ENCODE results near the gene TSPAN7. TPM values are rescaled to one million over a fixed set of nuclear protein-coding genes. Genes with fewer than 3 reads are reported as not detected.

The TSPAN7 gene
- total RNA-seq, 1 donor from 2014 or later: 2.0 TPM

DNA sequence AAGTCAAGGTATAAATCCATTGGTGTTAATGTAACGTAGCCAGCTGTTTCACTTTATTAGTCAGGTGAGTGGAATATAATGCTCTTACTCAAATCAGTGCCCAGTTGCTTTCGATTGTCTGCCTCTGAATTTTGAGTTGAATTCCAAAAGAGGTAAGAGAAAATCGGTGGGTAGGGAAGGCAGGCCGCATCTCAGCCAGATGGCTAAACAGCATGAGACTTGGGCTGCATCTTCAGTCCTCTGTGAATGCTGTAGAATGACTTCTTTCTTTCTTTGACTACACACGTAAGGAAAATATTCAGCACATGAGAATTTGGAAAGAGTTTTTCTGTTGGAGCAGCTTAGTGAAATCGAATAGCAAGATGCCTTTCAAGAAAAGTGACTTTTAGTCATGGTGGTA is 49.5 kb downstream of the TSPAN7 start:
- no peak for DNase-seq (ENCODE audit: low read depth)
- Histone ChIP-seq H3K27me3 (ENCODE audit: control insufficient read depth, insufficient read depth, low read length) (no peaks in the 10 kb centered on the region), H3K4me3 (ENCODE audit: low read depth, low read length) (no peak overlapping the region), H3K36me3 (ENCODE audit: control insufficient read depth, insufficient read depth, low read length) (no peaks in the 10 kb centered on the region)
- TF ChIP-seq, protein P1, sequence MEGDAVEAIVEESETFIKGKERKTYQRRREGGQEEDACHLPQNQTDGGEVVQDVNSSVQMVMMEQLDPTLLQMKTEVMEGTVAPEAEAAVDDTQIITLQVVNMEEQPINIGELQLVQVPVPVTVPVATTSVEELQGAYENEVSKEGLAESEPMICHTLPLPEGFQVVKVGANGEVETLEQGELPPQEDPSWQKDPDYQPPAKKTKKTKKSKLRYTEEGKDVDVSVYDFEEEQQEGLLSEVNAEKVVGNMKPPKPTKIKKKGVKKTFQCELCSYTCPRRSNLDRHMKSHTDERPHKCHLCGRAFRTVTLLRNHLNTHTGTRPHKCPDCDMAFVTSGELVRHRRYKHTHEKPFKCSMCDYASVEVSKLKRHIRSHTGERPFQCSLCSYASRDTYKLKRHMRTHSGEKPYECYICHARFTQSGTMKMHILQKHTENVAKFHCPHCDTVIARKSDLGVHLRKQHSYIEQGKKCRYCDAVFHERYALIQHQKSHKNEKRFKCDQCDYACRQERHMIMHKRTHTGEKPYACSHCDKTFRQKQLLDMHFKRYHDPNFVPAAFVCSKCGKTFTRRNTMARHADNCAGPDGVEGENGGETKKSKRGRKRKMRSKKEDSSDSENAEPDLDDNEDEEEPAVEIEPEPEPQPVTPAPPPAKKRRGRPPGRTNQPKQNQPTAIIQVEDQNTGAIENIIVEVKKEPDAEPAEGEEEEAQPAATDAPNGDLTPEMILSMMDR (IDR thresholded peaks at IDR 0.05; ENCODE audit: insufficient read depth, low read length, poor library complexity, severe bottlenecking): no peak

DNA sequence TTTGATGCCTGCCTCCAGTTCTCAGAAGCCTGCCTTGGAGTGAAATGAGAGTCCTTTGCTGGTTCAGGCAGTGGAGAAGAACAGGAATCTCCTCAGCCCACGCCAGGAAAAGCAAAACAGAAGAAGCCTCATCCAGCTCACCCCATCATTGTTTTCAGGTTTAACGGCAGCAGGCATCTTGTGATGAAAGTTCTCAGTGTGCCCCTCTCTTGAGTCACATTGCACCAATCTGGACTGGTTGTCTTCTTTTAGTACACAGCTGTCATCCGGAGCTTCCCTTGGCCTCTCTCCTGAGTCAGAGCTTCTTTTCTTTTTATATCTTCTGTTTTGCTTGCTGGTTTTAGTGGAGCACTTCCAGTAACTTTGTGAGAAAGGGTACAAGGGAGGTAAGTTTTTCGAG is 50.9 kb downstream of the TSPAN7 start:
- H3K4me3 ChIP-seq (ENCODE audit: low read depth, low read length): no peak overlapping the region
- DNase-seq (ENCODE audit: low read depth): no peak
- H3K36me3 ChIP-seq (ENCODE audit: control insufficient read depth, insufficient read depth, low read length): no peaks in the 10 kb centered on the region
- TF ChIP-seq, protein P1 (IDR thresholded peaks at IDR 0.05; ENCODE audit: insufficient read depth, low read length, poor library complexity, severe bottlenecking): no peak
- no peaks in the 10 kb centered on the region for H3K27me3 ChIP-seq (ENCODE audit: control insufficient read depth, insufficient read depth, low read length)

GRCh38 chrX:38614485-38614884 is 53.1 kb downstream of the TSPAN7 start:
- Histone ChIP-seq H3K36me3 (ENCODE audit: control insufficient read depth, insufficient read depth, low read length) (no peaks in the 10 kb centered on the region), H3K27me3 (ENCODE audit: control insufficient read depth, insufficient read depth, low read length) (no peaks in the 10 kb centered on the region), H3K4me3 (ENCODE audit: low read depth, low read length) (no peak overlapping the region)
- TF ChIP-seq, protein P1 (IDR thresholded peaks at IDR 0.05; ENCODE audit: insufficient read depth, low read length, poor library complexity, severe bottlenecking): no peak
- DNase-seq (ENCODE audit: low read depth): no peak

DNA sequence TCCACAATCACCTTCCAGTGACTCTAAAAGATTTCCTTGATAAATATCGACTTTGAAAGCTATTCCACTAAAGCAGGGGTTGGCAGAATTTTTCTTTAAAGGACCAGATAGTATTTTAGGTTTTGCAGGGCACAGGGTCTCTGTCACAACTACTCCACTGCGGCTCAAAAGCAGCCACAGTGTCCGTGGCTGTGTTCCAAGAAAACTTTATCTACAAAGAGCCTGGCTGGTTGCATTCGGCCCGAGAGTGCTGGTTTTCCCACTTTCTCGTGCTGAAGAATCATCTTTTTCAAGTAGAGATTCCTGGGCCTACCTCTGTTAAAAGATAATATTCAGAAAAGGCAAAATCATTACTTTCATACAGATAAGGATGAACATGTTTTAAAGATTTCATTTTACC is 55.6 kb downstream of the TSPAN7 start:
- H3K36me3 ChIP-seq (ENCODE audit: control insufficient read depth, insufficient read depth, low read length): no peaks in the 10 kb centered on the region
- no peaks in the 10 kb centered on the region for H3K27me3 ChIP-seq (ENCODE audit: control insufficient read depth, insufficient read depth, low read length)
- H3K4me3 ChIP-seq (ENCODE audit: low read depth, low read length): no peak overlapping the region
- TF ChIP-seq, protein P1 (IDR thresholded peaks at IDR 0.05; ENCODE audit: insufficient read depth, low read length, poor library complexity, severe bottlenecking): no peak
- DNase-seq (ENCODE audit: low read depth): no peak

GRCh38 chrX:38618180-38618579 is 56.8 kb downstream of the TSPAN7 start:
- no peak overlapping the region for H3K4me3 ChIP-seq (ENCODE audit: low read depth, low read length)
- no peak for DNase-seq (ENCODE audit: low read depth)
- H3K27me3 ChIP-seq (ENCODE audit: control insufficient read depth, insufficient read depth, low read length): no peaks in the 10 kb centered on the region
- TF ChIP-seq, protein P1 (IDR thresholded peaks at IDR 0.05; ENCODE audit: insufficient read depth, low read length, poor library complexity, severe bottlenecking): no peak
- no peaks in the 10 kb centered on the region for H3K36me3 ChIP-seq (ENCODE audit: control insufficient read depth, insufficient read depth, low read length)

DNA sequence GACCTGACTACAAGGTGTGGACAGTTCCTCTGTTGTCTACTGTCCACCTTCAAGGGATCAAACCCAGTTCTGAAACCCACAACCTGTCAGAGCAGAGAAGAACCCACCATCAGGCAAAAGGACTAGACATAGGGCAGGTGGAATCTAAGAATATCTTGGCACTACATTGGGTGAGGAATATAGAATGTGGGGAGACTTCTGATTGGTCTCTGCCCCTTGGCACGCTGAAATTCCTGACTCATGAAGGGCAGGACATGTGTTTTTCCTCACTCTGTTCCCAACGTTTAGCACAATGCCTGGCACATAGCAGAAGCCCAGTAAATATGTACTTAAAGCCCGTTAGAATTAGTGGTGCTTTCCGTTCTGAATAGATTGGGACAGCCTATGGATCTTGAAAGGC is 59.3 kb downstream of the TSPAN7 start:
- DNase-seq (ENCODE audit: low read depth): no peak
- H3K4me3 ChIP-seq (ENCODE audit: low read depth, low read length): no peak overlapping the region
- TF ChIP-seq, protein P1 (IDR thresholded peaks at IDR 0.05; ENCODE audit: insufficient read depth, low read length, poor library complexity, severe bottlenecking): no peak
- H3K36me3 ChIP-seq (ENCODE audit: control insufficient read depth, insufficient read depth, low read length): no peaks in the 10 kb centered on the region
- no peaks in the 10 kb centered on the region for H3K27me3 ChIP-seq (ENCODE audit: control insufficient read depth, insufficient read depth, low read length)

All from kidney epithelial cell (primary cell).